Activated naive CD8-positive, alpha-beta T cell treated with anti-CD3 and anti-CD28 coated beads for 36 hours (primary cell): ENCODE results near the gene ZNF692. TPM values are rescaled to one million over a fixed set of nuclear protein-coding genes. Genes with fewer than 3 reads are reported as not detected.
"Not testable (repeated sequence)": the region's sequence is repeated elsewhere in the genome, so short reads cannot be mapped to it uniquely, and the experiment has no call there.

Source experiments
- DNase-seq: peaks from one replicate; pipeline ENCODE4 v3.0.0; 2021
- H3K27ac Mint-ChIP-seq: one replicate; pipeline ENCODE4 v1.8.0; 2022; ENCODE audit warnings: mild to moderate bottlenecking, moderate library complexity, mixed read lengths
- H3K27me3 Mint-ChIP-seq: one replicate; pipeline ENCODE4 v1.8.0; 2022; ENCODE audit warnings: mild to moderate bottlenecking, mixed read lengths
- H3K36me3 Mint-ChIP-seq: one replicate; pipeline ENCODE4 v1.8.0; 2021; ENCODE audit warnings: mild to moderate bottlenecking, mixed read lengths
- H3K4me1 Mint-ChIP-seq: one replicate; pipeline ENCODE4 v1.8.0; 2021; ENCODE audit warnings: mixed read lengths
- H3K4me3 Mint-ChIP-seq: one replicate; pipeline ENCODE4 v1.8.0; 2022; ENCODE audit warnings: mild to moderate bottlenecking, moderate library complexity, mixed read lengths
- H3K9me3 Mint-ChIP-seq: one replicate; pipeline ENCODE4 v1.8.0; 2022; ENCODE audit warnings: mixed read lengths
- total RNA-seq, 2 experiments: library from RNA; stranded (reverse); gene quantifications; one replicate each; pipeline ENCODE4 v1.2.3, GENCODE V29; 2021

Gene ZNF692
- total RNA-seq, 2 experiments from 2014 or later = 59.1 to 62.2 TPM

DNA sequence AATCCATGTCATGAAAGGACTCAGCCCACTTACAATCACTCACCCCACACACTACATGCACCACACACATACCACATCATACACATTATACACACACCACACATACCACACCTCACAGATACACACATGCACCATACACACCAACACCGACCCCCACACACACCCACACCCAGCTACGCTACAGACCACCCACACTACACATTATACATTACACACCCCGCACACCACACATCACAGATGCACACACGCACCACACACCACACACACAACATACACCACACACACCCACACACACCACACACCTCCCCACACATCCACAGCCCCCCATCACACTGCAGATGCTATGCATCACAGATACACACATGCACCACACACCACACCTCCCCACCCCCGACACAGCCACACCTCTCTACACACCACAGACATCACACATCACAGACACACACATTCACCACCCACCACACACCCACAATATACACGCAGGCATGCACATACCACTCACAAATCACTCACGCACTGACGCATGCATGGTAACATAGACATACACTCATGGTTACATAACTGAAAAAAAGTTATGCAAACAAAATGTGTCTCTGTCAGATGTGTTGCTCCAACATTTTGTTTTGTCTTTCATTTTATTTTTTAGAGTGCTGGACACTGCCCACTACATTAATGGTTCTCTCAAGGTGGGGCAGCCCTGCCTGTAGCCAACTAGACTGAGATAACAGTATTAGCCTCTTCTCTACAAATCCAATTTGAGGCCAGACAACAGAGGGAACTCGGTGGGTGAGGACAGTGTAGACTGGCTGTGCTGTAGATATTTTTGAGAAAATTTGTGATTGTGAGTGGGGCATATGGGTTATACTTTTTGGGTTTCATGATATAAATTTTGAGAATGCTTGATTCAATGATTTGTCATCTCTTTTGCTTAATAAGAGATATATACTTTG, 31.9 kb upstream of the ZNF692 start:
- no peak overlapping the region for H3K4me3 Mint-ChIP-seq
- H3K27ac Mint-ChIP-seq = no peak overlapping the region
- no peak for DNase-seq

DNA sequence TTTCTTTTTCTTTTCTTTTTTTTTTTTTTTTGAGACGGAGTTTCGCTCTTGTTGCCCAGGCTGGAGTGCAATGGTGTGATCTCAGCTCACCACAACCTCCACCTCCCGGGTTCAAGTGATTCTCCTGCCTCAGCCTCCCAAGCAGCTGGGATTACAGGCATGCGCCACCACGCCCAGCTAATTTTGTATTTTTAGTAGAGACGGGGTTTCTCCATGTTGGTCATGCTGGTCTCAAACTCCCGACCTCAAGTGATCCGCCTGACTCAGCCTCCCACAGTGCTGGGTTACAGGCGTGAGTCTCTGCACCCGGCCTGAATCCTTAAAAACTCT, 31.0 kb upstream of the ZNF692 start:
- H3K4me3 Mint-ChIP-seq, H3K36me3 Mint-ChIP-seq, H3K27ac Mint-ChIP-seq: not testable (repeated sequence)

More for the DNA sequence above, 31.9 kb upstream of the ZNF692 start:
- Mint-ChIP-seq H3K4me1 (no peaks in the 10 kb centered on the region), H3K27me3 (peaks cover 8% of the 10 kb centered on the region), H3K9me3 (no peaks in the 10 kb centered on the region), H3K36me3 (no peaks in the 10 kb centered on the region)

DNA sequence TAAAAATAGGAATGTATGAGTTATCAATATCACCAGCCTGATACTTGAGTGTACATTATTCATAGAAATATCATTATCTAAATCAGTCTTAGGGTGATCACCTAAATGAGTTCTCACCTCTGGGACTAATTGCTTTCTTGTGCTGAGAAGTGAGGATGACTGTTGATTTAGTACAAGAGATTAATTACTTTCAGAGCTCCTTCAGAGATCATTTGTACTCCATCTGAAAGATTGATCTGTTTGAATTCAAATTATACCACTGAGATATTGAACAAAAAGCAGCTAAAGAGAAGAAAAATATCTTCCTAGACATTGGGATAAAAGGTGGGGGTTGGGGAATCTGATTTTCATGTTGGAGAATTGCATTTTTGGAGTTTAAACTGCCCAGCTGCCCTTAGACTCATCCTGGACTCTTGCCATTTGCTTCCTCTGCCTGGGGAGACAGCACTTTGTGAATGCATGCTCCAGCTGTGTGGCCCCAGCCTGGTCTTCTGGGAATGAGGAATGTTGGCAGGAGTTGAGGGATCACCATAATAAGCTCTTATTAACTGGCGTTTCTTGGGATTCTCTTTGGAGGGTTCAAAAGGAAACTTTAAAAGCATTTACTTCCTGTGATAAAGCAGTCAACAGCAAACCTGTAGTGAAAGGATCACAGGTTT, 27.5 kb upstream of the ZNF692 start:
- H3K4me1 Mint-ChIP-seq = no peaks in the 10 kb centered on the region
- H3K27me3 Mint-ChIP-seq = no peaks in the 10 kb centered on the region
- no peak overlapping the region for H3K27ac Mint-ChIP-seq
- no peaks in the 10 kb centered on the region for H3K9me3 Mint-ChIP-seq
- no peak for DNase-seq
- H3K4me3 Mint-ChIP-seq = no peak overlapping the region
- H3K36me3 Mint-ChIP-seq = no peaks in the 10 kb centered on the region

More for the DNA sequence above, 31.0 kb upstream of the ZNF692 start:
- H3K27me3 Mint-ChIP-seq, DNase-seq, H3K4me1 Mint-ChIP-seq, H3K9me3 Mint-ChIP-seq: not testable (repeated sequence)

DNA sequence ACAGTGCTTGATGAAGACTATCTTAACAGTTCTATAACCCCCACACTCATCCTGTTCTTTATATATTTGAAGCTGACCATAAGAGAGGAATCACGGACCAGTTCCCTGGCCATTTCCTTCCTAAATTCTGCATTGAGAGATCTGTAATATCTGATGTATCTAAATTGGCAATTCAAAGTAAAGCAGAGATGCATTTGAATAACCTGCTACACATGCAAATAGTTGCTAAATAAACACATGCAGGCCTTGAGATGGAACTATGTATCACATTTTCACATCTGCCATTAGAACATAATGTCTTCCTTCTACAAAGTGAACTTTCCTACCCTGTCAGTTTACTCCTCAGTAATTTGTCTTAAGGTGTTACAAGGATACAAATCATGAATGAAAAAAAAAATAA, 26.8 kb upstream of the ZNF692 start:
- Mint-ChIP-seq H3K9me3 (no peaks in the 10 kb centered on the region), H3K27ac (no peak overlapping the region), H3K27me3 (no peaks in the 10 kb centered on the region), H3K4me1 (no peaks in the 10 kb centered on the region), H3K4me3 (no peak overlapping the region), H3K36me3 (no peaks in the 10 kb centered on the region)
- no peak for DNase-seq

DNA sequence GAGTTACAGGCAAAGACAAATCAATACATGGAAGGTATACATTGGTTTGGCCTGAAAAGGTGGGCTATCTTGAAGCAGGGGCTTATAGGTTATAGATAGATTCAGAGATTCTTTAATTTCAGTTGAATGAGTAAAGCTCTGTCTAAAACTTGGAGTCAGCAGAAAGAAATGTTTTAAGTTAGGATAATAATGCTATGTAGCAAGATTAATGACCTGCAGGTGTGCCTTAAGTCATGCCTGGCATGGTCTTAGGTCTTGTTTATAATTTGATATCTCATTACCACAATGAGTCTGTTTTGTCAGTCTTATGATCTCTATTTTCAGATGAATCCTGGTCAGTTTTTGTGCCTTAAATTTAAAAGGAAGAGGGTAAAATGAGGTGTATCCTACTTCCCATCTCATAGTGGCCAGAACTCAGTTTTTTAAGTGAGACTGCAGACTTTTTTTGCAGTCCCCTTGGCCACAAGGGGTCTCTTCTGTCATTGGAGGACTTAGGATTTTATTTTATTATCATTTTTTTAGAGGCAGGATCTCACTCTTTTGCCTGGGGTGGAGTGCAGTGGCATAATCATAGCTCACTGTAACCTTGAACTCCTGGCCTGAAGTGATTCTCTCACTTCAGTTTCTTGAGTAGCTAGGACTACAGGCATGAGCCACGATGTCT, 25.9 kb upstream of the ZNF692 start:
- Mint-ChIP-seq H3K27me3 (no peaks in the 10 kb centered on the region), H3K4me1 (no peaks in the 10 kb centered on the region), H3K4me3 (no peak overlapping the region), H3K36me3 (no peaks in the 10 kb centered on the region), H3K9me3 (no peaks in the 10 kb centered on the region), H3K27ac (no peak overlapping the region)
- no peak for DNase-seq

DNA sequence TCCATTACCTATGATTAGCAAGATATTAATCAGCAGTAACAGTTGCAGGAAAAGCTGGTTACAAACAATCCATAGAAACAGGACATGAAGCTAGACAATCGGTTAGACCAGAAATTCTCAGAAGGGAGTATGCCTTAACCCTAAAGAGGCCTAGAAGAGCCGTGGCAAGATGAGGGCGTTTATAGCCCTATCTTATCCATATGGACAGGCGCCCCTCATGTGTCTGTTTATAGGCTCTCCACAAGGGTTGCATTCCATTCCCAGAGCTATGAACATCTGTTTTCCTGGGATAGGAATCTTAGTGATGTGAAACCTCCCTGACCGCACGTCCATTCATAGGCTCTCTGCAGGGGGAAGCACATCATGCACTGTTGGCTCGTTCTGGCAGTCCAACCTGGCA, 23.5 kb upstream of the ZNF692 start:
- H3K4me3 Mint-ChIP-seq, DNase-seq, H3K36me3 Mint-ChIP-seq, H3K27ac Mint-ChIP-seq, H3K9me3 Mint-ChIP-seq, H3K27me3 Mint-ChIP-seq, H3K4me1 Mint-ChIP-seq: not testable (repeated sequence)

DNA sequence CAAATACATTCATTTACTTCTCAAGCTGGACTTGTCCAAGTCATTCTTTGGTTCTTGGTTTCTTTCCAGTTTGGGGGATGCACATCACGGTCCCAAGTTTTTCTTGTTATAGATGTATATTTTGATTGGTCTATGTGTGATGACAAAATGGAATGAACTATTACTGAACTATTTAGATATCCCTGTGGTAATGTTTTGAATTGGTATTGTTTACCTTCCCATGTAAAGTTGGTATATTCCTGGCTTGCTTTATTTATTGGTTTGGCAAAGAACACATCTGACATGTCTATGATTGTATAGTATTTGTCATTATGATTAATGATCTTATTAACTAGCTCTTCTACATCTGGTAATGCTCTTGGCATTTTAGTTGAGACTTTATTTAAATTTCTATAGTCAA, 22.4 kb upstream of the ZNF692 start:
- no peak for DNase-seq
- H3K27me3 Mint-ChIP-seq = no peaks in the 10 kb centered on the region
- H3K4me1 Mint-ChIP-seq = no peaks in the 10 kb centered on the region
- no peak overlapping the region for H3K27ac Mint-ChIP-seq
- H3K36me3 Mint-ChIP-seq = no peaks in the 10 kb centered on the region
- no peak overlapping the region for H3K4me3 Mint-ChIP-seq
- no peaks in the 10 kb centered on the region for H3K9me3 Mint-ChIP-seq

DNA sequence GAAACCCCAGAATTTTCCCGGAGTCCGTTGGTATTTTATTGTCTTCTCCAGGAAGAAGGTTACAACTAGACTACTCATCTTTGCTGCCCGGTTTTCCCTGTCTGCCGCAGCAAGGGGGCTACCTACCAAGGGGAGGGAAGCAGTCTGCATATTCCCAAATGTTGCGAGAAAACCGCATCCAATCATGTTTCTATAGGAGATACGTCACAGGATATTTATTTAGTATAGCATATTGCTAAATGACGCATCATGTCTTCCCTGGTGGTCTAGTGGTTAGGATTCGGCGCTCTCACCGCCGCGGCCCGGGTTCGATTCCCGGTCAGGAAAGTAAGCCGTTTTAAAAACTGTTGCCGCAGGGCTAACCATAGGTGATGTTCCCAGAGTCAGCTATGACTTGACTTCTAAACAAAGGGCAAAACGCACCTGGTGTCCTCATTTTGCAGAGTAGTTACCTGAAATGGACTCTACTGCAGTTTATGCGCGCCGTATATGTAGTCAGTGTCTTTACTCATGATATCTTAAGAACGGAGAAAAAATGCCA, 15.2 kb upstream of the ZNF692 start:
- peaks cover 11% of the 10 kb centered on the region for H3K27me3 Mint-ChIP-seq
- peak; percentile 77 for DNase-seq
- peak overlapping the region; percentile 94 for H3K27ac Mint-ChIP-seq
- H3K36me3 Mint-ChIP-seq = peaks cover 8% of the 10 kb centered on the region
- peaks cover 24% of the 10 kb centered on the region for H3K4me1 Mint-ChIP-seq
- peak overlapping the region; percentile 90 for H3K4me3 Mint-ChIP-seq
- H3K9me3 Mint-ChIP-seq = peaks cover 3% of the 10 kb centered on the region

DNA sequence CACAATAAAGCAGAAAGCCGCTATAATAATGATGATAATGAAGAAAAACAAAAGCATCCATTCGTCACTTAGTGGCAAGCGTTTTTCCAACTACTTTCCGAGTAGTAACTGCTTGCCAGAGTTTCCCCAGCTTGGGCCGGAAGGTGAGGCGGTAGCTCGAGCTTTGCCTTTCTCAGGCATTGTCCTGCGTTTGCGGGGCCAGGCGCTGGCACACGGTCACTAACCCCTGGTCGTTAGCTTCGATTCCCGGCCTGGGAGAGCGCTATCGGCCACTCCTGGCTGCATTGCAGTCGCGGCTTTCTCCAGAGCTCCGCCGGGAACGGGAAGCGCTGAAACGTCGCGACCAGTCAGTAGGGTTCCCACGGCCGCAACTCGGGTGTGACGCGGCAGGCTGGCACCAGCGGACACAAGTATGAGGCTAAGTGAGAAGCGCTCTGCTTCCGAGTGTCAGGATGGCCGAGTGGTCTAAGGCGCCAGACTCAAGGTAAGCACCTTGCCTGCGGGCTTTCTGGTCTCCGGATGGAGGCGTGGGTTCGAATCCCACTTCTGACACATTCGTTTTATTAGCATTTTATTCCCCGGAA, 14.6 kb upstream of the ZNF692 start:
- H3K9me3 Mint-ChIP-seq = peaks cover 3% of the 10 kb centered on the region
- peaks cover 24% of the 10 kb centered on the region for H3K4me1 Mint-ChIP-seq
- peak overlapping the region; percentile 90 for H3K4me3 Mint-ChIP-seq
- peak overlapping the region; percentile 94 for H3K27ac Mint-ChIP-seq
- DNase-seq = peak; percentile 94
- peaks cover 11% of the 10 kb centered on the region for H3K27me3 Mint-ChIP-seq
- H3K36me3 Mint-ChIP-seq = peaks cover 8% of the 10 kb centered on the region

DNA sequence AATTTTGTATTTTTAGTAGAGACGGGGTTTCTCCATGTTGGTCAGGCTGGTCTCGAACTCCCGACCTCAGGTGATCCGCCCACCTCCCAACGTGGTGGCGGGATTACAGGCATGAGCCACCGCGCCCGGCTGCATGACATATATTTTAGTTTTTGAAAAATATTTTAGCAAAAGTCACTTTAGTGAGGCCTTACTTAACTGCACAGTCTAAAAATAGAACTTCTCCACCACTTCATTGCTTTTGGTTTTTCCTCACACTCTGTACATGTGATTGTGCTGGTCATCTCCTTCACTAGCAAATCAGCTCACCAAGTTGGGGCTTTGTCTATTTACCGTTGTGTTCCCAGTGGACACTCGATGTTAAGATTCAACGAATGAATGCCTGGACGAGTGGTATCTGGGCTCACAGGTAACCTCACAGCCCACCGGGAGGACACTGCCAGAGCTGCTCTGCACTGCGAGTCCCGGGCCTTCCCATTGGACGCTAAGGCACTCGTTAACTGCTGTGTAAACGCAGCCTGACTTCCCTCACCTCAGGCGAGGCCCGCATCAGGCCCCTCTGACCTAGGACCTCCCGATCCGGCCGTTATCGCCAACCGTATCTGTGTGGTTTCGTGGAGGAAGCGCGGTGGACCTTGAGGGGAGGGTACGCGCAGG, 14.0 kb upstream of the ZNF692 start:
- DNase-seq = peak; percentile 60
- H3K27ac Mint-ChIP-seq = peak overlapping the region; percentile 94
- peaks cover 24% of the 10 kb centered on the region for H3K4me1 Mint-ChIP-seq
- H3K27me3 Mint-ChIP-seq = peaks cover 11% of the 10 kb centered on the region
- H3K4me3 Mint-ChIP-seq = peak overlapping the region; percentile 90
- peaks cover 3% of the 10 kb centered on the region for H3K9me3 Mint-ChIP-seq
- H3K36me3 Mint-ChIP-seq = peaks cover 8% of the 10 kb centered on the region

DNA sequence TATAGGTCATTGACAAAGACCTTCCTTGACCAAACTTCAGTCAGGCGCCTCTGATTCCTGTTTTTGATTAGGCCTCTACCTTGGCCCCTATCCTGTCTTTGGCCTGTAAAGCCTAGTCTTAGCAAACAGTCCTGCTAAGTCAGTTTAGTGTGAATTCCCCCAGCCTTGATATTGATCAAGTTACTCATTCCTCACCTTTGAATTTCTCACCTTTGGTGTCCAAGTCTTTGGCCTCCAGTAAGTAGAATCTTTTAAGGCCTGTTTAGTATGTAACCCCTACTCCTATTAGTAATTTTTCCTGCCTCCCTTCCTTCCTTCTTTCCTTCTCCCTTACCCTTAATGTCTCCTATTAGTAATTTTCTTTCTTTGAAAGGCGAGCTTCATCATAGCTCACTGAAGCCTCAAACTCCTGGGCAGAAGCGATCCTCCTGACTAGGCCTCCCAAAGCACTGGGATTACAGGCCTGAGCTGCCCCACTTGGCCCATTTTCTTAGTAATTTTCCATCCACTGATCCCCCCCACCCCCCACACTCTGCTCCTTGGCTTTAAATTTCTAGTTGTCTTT, 13.0 kb upstream of the ZNF692 start:
- DNase-seq = no peak
- Mint-ChIP-seq H3K9me3 (peaks cover 3% of the 10 kb centered on the region), H3K27ac (peak overlapping the region; percentile 66), H3K4me1 (peaks cover 24% of the 10 kb centered on the region), H3K27me3 (peaks cover 11% of the 10 kb centered on the region), H3K4me3 (peak overlapping the region; percentile 90), H3K36me3 (peaks cover 8% of the 10 kb centered on the region)

DNA sequence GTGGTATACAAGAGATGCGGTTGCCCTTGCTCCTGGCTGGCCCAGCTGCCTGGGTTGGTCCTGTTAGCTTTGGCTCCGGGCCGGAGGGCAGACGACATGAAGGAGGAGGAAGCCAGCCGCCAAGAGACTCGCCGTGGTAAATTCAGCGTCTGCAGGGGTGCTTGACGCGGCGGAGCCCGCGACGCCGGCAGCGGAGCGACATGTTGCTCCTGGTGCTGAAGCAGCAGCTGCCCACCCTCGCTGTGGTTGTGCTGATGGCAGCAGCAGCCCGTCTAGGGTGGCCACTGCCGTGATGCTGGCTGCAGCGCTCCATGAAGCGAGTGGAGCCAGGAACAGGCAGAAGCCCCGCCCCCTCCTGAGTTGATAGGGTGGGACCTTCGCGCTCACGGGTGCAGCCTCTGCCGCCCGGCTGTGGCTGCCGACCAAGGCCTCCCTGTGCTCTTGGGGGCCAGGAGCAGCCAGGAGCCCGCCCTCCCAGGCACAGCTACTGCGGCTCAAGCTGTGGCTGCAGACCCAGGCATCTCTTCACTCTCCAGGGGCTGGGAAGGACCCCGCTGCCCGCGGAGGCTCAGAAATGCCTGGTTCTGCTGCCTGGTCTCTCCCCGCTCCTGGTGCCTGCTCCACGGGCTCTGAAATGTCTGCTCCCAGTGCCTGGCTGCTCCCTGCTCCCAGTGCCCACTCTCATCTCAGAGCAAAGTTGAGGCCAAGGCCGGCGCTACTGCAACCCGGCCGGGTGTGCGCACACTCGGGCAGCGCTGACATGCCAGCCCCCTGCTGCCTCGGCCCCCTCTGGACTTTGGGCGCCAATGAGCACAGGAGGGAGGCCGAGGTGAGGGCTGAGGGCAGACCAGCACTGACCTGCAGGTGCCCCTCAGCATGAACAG, 4.4 kb upstream of the ZNF692 start:
- Mint-ChIP-seq H3K9me3 (no peaks in the 10 kb centered on the region), H3K36me3 (peaks cover 5% of the 10 kb centered on the region), H3K27me3 (no peaks in the 10 kb centered on the region), H3K27ac (peak overlapping the region; percentile 81), H3K4me1 (peaks cover 25% of the 10 kb centered on the region), H3K4me3 (peak overlapping the region; percentile 84)
- peak; percentile 84 for DNase-seq

DNA sequence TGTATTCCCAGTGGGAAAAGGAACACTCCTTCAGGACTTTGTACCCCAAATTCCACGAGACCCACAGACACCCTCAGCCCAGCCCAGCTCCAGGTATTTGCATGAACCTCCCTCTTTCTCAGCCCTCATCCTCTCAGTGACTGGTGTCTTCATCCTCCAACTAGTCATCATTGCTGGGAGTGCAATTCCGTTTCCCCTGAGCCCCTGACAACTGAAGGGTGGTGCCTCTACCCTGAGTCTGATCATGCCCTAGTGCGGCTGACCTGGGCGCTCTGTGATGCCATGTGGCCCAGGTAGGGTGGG, 3.8 kb upstream of the ZNF692 start:
- Mint-ChIP-seq H3K9me3 (no peaks in the 10 kb centered on the region), H3K27me3 (no peaks in the 10 kb centered on the region), H3K27ac (peak overlapping the region; percentile 81), H3K4me1 (peaks cover 25% of the 10 kb centered on the region), H3K36me3 (peaks cover 7% of the 10 kb centered on the region), H3K4me3 (peak overlapping the region; percentile 84)
- DNase-seq = no peak
